ENCODE measurements around the gene POU4F3. TPM values are rescaled to one million over a fixed set of nuclear protein-coding genes. Genes with fewer than 3 reads are reported as not detected.

Gene POU4F3
- total RNA-seq, 1 experiment from 2014 or later: 0.15 TPM

- no peak overlapping the region for H3K27ac ChIP-seq (ENCODE audit: low read depth, low read length)
- BruUV-seq (replicated peaks): no TSS peak
- no peaks in the 10 kb centered on the region for H3K79me2 ChIP-seq (ENCODE audit: insufficient read depth, low read length)
- DNase-seq (ENCODE audit: low read depth, low spot score) (no peak), ATAC-seq (no peak)
- H3K4me2 ChIP-seq (ENCODE audit: low read length): no peak overlapping the region
- H2AFZ ChIP-seq (ENCODE audit: low read depth, low read length, poor library complexity, severe bottlenecking): no peak overlapping the region
- no peaks in the 10 kb centered on the region for H4K20me1 ChIP-seq (ENCODE audit: insufficient read depth)
- CTCF ChIA-PET: no interaction called here
- no peaks in the 10 kb centered on the region for H3K9me3 ChIP-seq (ENCODE audit: control insufficient read depth in 1 of 2, insufficient read depth in 1 of 2, low read depth in 1 of 2, low read length in 2 of 2)
- H3K4me3 ChIP-seq (replicated peaks in 1 of 2; ENCODE audit: low read depth in 1 of 2, low read length in 2 of 2): no peak overlapping the region
- H3K4me1 ChIP-seq (ENCODE audit: control insufficient read depth in 1 of 2, insufficient read depth in 2 of 2, low read length in 2 of 2): no peaks in the 10 kb centered on the region
- no peaks in the 10 kb centered on the region; the same call in 1 of the 2 replicates for H3K27me3 ChIP-seq (ENCODE audit: insufficient read depth, low read length)
- H3K9ac ChIP-seq (ENCODE audit: low read length): no peak overlapping the region
- RAD21 ChIA-PET (ENCODE audit: low non-redundant PET in 1 of 2, low total read pairs in 2 of 2, uncharacterized antibody in 2 of 2, unreplicated experiment in 2 of 2): no interaction called here
- TF ChIP-seq EZH2phosphoT487 (IDR thresholded peaks at IDR 0.05; ENCODE audit: borderline replicate concordance) (no peak), SP1 (IDR thresholded peaks at IDR 0.05; ENCODE audit: low read depth) (no peak), TCF7L2 (IDR thresholded peaks at IDR 0.05; ENCODE audit: borderline replicate concordance, extremely low read depth, insufficient read depth, insufficient read length) (no peak), SIN3A (IDR thresholded peaks at IDR 0.05; ENCODE audit: low read depth) (no peak), ZBTB33 (IDR thresholded peaks at IDR 0.05; ENCODE audit: extremely low read depth, insufficient replicate concordance, low read length) (no peak), CBX3 (IDR thresholded peaks at IDR 0.05; ENCODE audit: low read depth) (no peak), RAD21 (IDR thresholded peaks at IDR 0.05; ENCODE audit: low read depth) (no peak), MAX (IDR thresholded peaks at IDR 0.05) (no peak), ELF1 (IDR thresholded peaks at IDR 0.05; ENCODE audit: borderline replicate concordance, low read depth) (no peak), FOSL1 (IDR thresholded peaks at IDR 0.05; ENCODE audit: low read depth) (no peak)
- no peaks in the 10 kb centered on the region for H3K9me2 ChIP-seq (ENCODE audit: insufficient read depth)
- intact Hi-C loops (cut with micrococcal nuclease): no loop called here
- no peaks in the 10 kb centered on the region for H3K36me3 ChIP-seq (ENCODE audit: control insufficient read depth in 1 of 2, insufficient read depth in 2 of 2, low read length in 2 of 2)
- POLR2A ChIA-PET: no interaction called here
Observed at GRCh38 chr5:146342882-146343865, 4.5 kb downstream of the POU4F3 start.
